C4-2B (cell line): Measurements from ENCODE around the gene CRY1.

Experiments
- ZFX ChIP-seq: fragments of 450-650 bp; IDR thresholded peaks from 2 replicates; pipeline ENCODE4 v1.6.1; 2017
- TF ChIP-seq, protein P1 (sequence below): fragments of 450-650 bp; conservative IDR thresholded peaks from 2 replicates; pipeline ENCODE4 v1.5.1; 2017; ENCODE audit warnings: mild to moderate bottlenecking

DNA sequence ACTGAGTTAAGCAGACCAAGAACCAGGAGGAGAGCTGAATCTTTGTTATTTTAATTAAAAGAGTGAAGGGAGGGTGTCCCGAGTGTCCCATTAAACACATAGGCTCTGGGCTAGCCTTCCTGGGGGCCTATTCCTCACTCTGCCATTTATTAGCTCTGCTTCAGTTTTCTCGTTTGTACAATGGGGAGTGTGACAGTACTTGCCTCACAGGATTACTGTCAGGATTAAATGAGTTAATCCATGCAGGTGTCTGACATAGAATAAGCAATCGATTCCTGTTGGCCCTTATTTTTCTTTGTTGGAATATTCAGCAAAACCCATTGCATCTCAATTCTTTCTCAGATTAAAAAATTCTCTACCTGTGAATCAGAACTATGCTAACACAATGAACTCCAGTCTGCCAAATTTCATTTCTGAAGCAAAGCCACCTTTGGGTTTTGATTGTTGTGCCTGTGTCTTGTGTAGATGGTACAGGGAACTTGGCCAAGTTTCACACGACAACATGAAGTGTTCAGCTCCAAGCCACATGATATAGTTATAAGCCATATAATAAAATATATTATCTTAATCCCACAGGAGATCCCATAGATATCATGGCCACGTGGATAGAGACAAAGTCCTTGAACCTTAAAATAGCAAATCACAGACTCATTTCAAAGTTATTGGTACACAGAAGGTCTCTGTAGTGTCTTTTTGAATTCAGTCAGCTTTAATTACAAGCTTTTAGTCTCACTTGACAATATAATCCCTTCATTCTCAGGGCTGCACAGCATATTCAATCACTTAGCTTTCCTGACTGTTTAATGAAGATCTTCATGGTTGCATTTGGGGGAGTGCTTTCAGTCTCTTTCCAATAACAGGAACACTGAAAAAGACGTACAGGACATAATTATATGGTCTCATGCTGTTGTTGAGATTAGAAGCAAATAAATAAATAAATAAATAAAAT, 34.4 kb upstream of the CRY1 start:
- TF ChIP-seq, protein P1, sequence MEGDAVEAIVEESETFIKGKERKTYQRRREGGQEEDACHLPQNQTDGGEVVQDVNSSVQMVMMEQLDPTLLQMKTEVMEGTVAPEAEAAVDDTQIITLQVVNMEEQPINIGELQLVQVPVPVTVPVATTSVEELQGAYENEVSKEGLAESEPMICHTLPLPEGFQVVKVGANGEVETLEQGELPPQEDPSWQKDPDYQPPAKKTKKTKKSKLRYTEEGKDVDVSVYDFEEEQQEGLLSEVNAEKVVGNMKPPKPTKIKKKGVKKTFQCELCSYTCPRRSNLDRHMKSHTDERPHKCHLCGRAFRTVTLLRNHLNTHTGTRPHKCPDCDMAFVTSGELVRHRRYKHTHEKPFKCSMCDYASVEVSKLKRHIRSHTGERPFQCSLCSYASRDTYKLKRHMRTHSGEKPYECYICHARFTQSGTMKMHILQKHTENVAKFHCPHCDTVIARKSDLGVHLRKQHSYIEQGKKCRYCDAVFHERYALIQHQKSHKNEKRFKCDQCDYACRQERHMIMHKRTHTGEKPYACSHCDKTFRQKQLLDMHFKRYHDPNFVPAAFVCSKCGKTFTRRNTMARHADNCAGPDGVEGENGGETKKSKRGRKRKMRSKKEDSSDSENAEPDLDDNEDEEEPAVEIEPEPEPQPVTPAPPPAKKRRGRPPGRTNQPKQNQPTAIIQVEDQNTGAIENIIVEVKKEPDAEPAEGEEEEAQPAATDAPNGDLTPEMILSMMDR: no peak
- no peak for TF ChIP-seq ZFX
